ENCODE data around the gene CDK1. TPM values are rescaled to one million over a fixed set of nuclear protein-coding genes. Genes with fewer than 3 reads are reported as not detected.

The CDK1 gene
- total RNA-seq, 1 donor from 2014 or later, result 14.8 TPM

DNA sequence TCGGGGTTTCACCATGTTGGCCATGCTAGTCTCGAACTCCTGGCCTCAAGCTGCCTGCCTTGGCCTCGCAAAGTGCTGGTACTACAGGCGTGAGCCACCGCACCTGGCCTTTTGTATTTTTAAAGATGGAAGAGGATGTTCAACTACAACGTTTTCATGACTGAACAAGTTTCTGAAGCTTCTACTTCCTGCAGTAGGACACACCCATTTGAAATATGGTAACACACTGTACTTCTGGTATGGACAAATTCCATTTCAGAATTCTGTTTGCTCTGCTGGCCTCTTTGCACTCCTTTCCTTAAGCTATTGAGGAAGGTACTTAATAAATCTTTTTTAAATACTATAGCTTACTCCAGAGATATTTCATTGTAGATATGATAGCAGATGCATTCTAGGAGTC, 10.9 kb upstream of the CDK1 start:
- no peaks in the 10 kb centered on the region for H3K4me1 Mint-ChIP-seq (ENCODE audit: unreplicated experiment)

GRCh38 chr10:60769406-60769805, 8.9 kb upstream of the CDK1 start:
- Mint-ChIP-seq H3K4me3 (ENCODE audit: unreplicated experiment) (no peak overlapping the region), H3K36me3 (ENCODE audit: low read depth, unreplicated experiment) (no peaks in the 10 kb centered on the region), H3K4me1 (ENCODE audit: unreplicated experiment) (no peaks in the 10 kb centered on the region), H3K27me3 (ENCODE audit: unreplicated experiment) (no peaks in the 10 kb centered on the region), H3K9me3 (ENCODE audit: unreplicated experiment) (no peaks in the 10 kb centered on the region), H3K27ac (ENCODE audit: unreplicated experiment) (no peak overlapping the region)
- no peak for TF ChIP-seq CTCF (IDR thresholded peaks at IDR 0.05; ENCODE audit: unreplicated experiment)
- DNase-seq (ENCODE audit: low spot score), result no peak

More for the DNA sequence above, 10.9 kb upstream of the CDK1 start:
- Mint-ChIP-seq H3K4me3 (ENCODE audit: unreplicated experiment) (no peak overlapping the region), H3K27ac (ENCODE audit: unreplicated experiment) (no peak overlapping the region), H3K9me3 (ENCODE audit: unreplicated experiment) (no peaks in the 10 kb centered on the region), H3K27me3 (ENCODE audit: unreplicated experiment) (no peaks in the 10 kb centered on the region), H3K36me3 (ENCODE audit: low read depth, unreplicated experiment) (no peaks in the 10 kb centered on the region)
- TF ChIP-seq CTCF (IDR thresholded peaks at IDR 0.05; ENCODE audit: unreplicated experiment), result no peak
- no peak for DNase-seq (ENCODE audit: low spot score)

DNA sequence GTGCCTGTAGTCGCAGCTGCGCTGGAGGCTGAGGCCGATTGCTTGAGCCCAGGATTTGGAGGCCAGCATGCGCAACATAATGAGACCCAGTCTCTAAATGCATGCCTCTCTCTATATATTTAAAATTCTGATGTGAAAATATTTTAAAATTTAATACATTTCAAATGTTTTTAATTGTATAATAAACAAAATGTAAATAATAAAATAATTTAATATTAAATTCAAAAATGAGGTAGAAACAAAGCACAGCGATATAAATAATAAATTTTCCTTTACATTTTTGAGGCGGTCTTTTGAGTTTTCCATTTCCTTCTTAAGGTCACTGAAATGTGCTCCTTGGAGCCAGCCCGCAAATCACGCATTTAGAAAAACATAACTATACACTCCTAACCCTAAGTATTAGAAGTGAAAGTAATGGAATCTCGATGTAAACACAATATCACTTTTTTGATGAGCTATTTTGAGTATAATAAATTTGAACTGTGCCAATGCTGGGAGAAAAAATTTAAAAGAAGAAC, 523 bp upstream of the CDK1 start:
- no peak for DNase-seq (ENCODE audit: low spot score)
- H3K27me3 Mint-ChIP-seq (ENCODE audit: unreplicated experiment), result no peaks in the 10 kb centered on the region
- H3K4me3 Mint-ChIP-seq (ENCODE audit: unreplicated experiment), result peak overlapping the region; percentile 91
- H3K27ac Mint-ChIP-seq (ENCODE audit: unreplicated experiment), result peak overlapping the region; percentile 91
- TF ChIP-seq CTCF (IDR thresholded peaks at IDR 0.05; ENCODE audit: unreplicated experiment), result no peak
- no peaks in the 10 kb centered on the region for H3K36me3 Mint-ChIP-seq (ENCODE audit: low read depth, unreplicated experiment)
- H3K9me3 Mint-ChIP-seq (ENCODE audit: unreplicated experiment), result no peaks in the 10 kb centered on the region
- H3K4me1 Mint-ChIP-seq (ENCODE audit: unreplicated experiment), result peaks cover 13% of the 10 kb centered on the region

DNA sequence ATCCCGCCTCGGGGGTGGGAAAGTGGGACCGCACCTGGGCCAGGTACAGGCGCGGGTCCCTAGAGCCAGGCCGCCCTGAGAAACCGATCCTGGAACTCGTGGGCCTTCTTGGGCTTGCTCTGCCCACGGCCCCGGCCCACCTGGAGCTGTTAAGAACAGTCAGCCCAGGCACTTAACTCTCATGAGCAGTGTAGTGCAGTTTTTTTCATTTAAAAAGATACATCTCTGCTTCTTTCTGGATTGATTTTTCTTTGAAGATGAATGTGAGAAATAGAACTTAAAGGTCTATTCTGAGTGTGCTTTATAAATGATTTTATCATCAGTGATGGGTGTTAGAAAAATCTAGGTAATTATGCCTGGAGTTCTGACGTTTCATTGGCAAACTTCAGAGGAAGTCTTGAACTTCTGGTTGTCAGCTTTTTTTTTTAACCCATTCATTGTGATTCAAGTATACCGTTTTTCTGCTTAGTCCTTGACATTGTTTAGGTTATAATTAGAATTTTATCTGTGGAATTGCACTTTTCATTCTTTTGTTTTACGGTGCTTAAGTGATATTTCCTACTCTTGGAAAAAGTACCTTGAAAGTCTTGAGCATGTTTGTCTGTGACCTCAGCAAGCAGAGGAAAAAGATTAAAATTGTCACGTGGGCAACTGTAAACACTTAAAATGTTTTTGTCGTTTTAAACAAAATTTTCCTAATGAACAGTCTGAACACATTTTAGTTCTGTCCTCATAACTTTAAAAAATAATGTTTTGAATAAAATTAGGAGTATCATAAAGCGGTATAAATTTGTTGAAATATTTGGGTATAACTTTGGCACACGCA, 906 bp downstream of the CDK1 start:
- no peak for DNase-seq (ENCODE audit: low spot score)
- peak overlapping the region; percentile 93 for H3K4me3 Mint-ChIP-seq (ENCODE audit: unreplicated experiment)
- no peaks in the 10 kb centered on the region for H3K27me3 Mint-ChIP-seq (ENCODE audit: unreplicated experiment)
- peaks cover 13% of the 10 kb centered on the region for H3K4me1 Mint-ChIP-seq (ENCODE audit: unreplicated experiment)
- no peak for TF ChIP-seq CTCF (IDR thresholded peaks at IDR 0.05; ENCODE audit: unreplicated experiment)
- H3K27ac Mint-ChIP-seq (ENCODE audit: unreplicated experiment), result peak overlapping the region; percentile 67
- no peaks in the 10 kb centered on the region for H3K9me3 Mint-ChIP-seq (ENCODE audit: unreplicated experiment)
- H3K36me3 Mint-ChIP-seq (ENCODE audit: low read depth, unreplicated experiment), result no peaks in the 10 kb centered on the region

DNA sequence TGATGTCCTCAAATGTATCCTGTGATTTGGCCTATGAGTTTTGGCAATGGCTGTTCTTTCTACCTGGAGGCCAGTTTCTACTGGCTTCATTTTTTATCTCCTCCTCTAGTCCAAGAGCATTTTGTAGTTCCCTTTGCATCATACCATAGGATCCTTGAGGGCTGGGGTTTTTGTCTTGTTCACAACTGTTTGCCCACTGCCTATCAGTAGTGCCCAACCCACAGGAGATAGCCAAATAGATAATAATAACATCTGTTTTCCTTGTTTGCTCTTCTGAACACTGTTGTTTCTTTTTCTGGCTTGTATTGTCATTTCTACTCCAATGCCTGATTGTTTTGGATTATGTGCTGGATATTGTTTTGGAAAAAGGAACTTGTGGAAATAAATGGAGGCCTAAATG, 3.4 kb downstream of the CDK1 start:
- H3K9me3 Mint-ChIP-seq (ENCODE audit: unreplicated experiment), result no peaks in the 10 kb centered on the region
- no peak overlapping the region for H3K4me3 Mint-ChIP-seq (ENCODE audit: unreplicated experiment)
- TF ChIP-seq CTCF (IDR thresholded peaks at IDR 0.05; ENCODE audit: unreplicated experiment), result no peak
- H3K27ac Mint-ChIP-seq (ENCODE audit: unreplicated experiment), result peak overlapping the region; percentile 85
- H3K36me3 Mint-ChIP-seq (ENCODE audit: low read depth, unreplicated experiment), result no peaks in the 10 kb centered on the region
- H3K4me1 Mint-ChIP-seq (ENCODE audit: unreplicated experiment), result peaks cover 8% of the 10 kb centered on the region
- no peak for DNase-seq (ENCODE audit: low spot score)
- peaks cover 2% of the 10 kb centered on the region for H3K27me3 Mint-ChIP-seq (ENCODE audit: unreplicated experiment)
